MM.1S (cell line): ENCODE measurements around the gene UNC5A.

Source experiments
- EZH2 ChIP-seq: fragments of 300-600 bp; sonication (generic); optimal IDR thresholded peaks from 2 replicates; pipeline ENCODE3; 2017; ENCODE audit warnings: low read depth, mild to moderate bottlenecking, antibody characterized with exemption, low read length, mixed read lengths
- EZH2phosphoT487 ChIP-seq: fragments of 300-600 bp; sonication (generic); IDR thresholded peaks from 2 replicates; pipeline ENCODE4 v1.6.1; 2018; ENCODE audit warnings: antibody characterized with exemption, low read length
- TF ChIP-seq, protein P1 (sequence below): fragments of 300-600 bp; sonication (generic); IDR thresholded peaks from 2 replicates; pipeline ENCODE4 v1.5.1; 2016; ENCODE audit warnings: antibody characterized with exemption, low read length, mixed read lengths

GRCh38 chr5:176878463-176878862, 68.1 kb downstream of the UNC5A start:
- TF ChIP-seq EZH2 (no peak), EZH2phosphoT487 (no peak)
- TF ChIP-seq, protein P1, sequence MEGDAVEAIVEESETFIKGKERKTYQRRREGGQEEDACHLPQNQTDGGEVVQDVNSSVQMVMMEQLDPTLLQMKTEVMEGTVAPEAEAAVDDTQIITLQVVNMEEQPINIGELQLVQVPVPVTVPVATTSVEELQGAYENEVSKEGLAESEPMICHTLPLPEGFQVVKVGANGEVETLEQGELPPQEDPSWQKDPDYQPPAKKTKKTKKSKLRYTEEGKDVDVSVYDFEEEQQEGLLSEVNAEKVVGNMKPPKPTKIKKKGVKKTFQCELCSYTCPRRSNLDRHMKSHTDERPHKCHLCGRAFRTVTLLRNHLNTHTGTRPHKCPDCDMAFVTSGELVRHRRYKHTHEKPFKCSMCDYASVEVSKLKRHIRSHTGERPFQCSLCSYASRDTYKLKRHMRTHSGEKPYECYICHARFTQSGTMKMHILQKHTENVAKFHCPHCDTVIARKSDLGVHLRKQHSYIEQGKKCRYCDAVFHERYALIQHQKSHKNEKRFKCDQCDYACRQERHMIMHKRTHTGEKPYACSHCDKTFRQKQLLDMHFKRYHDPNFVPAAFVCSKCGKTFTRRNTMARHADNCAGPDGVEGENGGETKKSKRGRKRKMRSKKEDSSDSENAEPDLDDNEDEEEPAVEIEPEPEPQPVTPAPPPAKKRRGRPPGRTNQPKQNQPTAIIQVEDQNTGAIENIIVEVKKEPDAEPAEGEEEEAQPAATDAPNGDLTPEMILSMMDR: no peak
